HG03378 (cell line): ENCODE results near the gene TLE3.

ENCODE experiments used
- ATAC-seq: cut with Tn5 transposase; IDR thresholded peaks from one replicate; pipeline ENCODE4 v1.9.1; 2021; ENCODE audit warnings: mild to moderate bottlenecking, moderate library complexity; ENCODE audit not compliant: unreplicated experiment

The TLE3 gene

DNA sequence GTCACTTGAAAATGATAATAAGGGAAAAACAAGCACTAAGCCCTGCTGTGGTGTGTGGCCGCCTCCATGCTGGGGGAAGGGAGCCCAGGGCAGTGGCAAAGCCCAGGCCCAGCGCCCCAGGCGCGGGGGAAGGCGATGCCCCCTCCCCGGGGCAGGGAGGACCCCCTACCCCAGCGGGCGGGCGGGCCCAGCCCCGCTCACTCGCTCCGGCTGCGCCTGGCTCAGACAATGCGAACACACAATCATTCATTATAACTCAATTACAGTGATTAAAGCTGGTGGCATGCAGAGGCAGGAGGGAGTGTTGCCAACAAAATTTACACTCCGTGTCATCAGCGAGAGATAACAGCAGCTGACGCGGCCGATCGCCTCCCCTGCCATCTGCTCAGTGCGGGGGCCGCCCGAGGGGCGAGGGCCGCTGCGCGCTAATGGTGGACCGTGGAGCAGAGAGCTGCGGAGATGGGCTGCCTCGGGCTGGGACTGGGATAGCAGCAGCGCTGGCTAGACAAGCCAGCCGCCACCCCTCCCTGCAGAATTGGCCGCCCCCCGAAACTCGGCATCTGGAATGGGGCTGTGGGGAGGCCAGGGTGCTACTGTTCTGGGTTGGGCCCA, 64.1 kb downstream of the TLE3 start:
- no peak for ATAC-seq

DNA sequence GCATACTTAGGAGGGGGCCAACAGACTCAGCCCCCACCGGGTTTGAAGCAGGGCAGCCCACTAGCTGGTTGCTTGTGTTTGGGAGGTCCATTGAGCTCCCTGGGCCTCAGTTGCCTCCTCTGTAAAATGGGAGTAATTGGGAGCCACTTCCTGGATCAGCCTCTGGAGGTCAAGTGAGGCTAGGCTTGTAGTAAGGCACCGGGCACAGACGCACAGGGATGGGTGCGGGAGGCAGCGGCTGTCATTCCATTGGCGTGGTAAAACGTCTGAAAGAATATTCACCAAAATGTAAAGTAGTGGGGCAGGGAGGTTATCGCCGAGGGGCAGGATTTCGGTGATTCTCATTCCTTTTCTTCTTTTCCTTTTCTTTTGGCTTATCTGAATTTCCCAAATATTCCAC, 64.6 kb downstream of the TLE3 start:
- ATAC-seq = no peak

DNA sequence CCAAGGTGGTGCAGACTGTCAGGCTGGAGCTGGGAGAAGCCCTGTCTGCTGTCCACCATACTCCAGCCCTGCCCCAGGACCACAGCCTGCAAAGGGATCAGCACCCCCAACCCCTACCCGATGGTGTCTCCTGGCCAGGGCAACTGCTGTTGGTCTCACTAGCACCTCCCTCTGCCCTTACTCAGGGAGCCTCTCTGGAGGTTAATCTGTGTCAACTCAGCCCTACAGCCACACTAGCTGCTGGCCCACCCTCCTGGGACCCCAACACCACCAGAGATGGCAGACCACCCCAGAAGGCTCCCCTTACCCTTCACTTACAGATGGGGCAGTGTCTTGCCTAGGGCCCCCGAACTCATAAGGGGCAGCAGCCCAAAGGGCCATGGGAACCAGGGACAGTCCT, 65.2 kb downstream of the TLE3 start:
- no peak for ATAC-seq

GRCh38 chr15:70031713-70032112, 66.0 kb downstream of the TLE3 start:
- no peak for ATAC-seq

DNA sequence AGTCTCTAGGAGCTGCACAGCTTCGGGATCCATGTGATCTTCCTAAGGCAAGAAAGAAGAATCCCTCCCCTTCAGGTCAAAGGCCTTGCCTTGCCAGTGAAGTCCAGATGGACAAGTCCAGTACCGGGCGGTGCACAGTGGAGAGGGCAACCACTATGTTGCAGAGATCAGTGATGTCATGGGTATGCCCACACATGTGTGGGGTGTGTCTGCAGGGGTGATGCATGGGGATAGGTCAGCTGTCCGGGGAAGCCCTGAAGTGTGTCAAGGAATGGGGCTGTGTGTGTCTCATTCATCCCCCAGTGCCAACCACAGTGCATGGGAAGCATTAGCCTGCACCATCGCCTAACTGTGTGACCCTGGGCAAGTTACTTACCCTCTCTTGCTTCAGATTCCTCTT, 66.5 kb downstream of the TLE3 start:
- ATAC-seq = no peak

DNA sequence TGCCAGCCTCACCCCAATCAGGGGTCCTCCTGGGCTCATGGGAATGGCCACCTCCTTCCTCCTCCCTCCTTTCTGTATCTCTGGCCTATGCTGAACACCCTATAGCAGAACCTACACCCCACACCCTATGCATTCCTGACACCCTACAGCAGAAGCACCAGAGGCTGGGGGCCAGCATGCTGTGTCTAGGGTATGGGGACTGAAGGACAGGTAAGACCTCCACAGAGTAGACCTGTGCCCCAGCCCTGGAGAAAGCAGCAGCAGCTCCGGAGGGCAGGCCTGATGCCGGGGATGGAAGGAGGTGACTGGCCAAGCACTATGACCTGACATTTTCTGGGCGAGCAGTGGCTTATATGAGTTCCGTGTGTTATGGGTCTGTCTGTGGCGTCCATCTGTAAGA, 66.9 kb downstream of the TLE3 start:
- no peak for ATAC-seq

DNA sequence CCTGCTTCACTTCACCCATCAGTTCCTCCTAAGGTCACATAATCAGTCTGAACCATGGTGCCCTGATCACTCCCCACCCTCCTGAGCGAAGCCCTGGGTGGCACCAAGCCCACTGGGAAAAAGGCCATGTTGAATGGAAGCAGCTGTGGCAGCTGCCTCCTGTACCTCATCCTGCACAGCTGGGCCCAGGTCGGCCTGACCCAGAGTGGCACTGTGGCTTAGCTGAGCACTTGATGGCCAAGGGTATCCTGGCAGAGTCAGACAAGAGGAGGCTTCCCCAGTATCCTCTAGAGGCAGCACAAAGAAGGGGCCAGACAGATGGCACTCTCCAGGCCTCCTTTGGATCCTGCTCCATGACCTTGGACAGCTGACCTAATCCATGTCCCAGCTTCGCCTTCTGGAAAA, 68.4 kb downstream of the TLE3 start:
- ATAC-seq = no peak

DNA sequence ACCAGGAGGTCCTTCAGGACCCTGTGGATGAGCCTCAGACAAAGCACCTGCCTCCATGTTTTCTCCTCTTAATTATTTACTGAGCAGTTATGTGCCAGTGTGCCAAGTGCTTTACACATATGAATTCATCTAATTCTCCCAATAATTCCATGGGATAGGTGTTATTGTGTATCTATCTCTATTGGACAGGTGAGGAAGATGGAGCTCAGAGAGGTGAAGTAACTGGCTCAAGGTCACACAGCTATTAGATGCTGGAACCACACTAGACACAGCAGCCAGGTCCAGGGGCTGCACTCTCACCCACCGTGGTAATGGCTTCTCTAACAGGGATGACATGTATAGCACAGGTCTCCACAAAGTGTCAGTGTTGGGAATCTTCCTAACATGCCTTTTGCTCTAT, 70.2 kb downstream of the TLE3 start:
- ATAC-seq = no peak

GRCh38 chr15:70026991-70027390, 70.7 kb downstream of the TLE3 start:
- no peak for ATAC-seq

DNA sequence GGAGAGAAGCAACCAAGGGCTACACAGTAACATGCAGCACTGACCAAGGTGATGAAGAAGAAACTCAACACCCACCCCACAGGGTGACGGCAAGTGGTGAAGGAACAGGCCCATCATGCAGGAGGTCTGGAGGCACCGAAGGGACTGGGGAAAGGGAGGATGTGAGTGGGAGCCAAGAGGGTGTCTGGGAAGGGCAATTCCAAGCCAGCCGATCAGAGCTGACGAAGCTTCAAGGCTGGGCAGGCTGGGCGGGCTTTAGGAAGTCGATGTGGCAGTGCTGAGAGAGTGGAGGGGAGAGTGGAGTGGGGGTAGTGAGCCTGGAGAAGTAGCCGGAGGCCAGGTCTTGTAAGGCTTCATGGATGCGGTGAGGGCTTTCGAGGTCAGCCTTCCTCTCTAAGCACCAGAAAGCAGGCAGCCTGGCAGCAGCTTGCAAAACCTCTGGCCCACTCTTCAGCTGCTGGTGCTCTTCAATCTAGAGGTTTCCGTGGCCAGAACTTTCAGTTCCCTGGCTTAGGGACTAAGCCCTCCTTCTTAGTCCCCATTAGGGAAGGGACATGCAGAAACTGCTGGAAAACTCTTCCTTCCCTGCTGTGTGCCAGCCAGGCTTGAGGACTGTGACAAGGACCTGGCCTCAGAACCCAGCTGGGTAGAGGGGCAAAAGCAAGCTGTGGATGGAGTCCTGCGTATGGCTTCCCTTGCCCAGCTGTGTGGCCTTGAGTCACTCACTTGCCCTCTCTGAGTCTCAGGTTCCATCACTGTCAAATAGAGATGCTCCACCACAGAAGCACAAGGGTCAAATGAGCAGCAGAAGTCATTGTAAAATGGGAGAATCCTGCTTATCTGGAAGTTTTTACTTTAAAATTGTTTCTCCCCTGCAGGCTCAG, 72.1 kb downstream of the TLE3 start:
- no peak for ATAC-seq

GRCh38 chr15:70024521-70024920, 73.2 kb downstream of the TLE3 start:
- no peak for ATAC-seq

DNA sequence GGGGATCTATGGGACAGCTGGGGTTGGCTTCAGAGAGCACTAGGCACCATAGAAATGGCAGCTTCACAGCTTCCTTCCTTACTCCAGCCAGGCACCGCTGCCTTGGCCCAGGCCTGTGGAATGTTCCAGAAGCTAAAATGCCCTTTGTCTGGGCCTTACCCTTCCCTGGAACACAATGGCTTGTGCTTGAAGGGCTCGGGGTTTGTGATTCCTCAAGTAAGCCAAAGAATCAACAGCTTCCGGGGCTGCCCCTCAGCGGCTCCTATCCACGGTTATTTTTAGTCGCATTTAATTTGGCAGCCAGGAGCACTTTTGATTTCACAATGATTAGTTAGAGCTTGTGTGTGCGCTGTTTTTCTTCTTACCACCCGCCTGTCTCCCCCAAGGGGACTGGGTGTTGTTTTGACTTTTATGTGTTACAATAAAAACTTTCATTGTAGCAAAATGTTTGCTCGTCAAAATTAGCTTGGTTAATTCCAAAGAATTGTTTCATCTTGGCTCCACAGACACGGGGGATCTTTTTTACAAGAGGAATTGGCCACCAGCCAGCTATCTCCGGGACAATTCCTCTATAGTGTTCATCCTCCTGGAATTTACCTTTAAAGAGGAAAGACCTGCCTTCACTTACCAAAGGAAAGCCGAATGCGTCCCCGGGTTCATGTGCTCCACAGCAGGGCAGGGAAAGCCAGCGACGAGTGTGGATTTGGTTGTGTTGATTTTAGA, 73.8 kb downstream of the TLE3 start:
- ATAC-seq = no peak

- ATAC-seq = peak; percentile 75
Measured at GRCh38 chr15:70023064-70023768, 74.5 kb downstream of the TLE3 start.

DNA sequence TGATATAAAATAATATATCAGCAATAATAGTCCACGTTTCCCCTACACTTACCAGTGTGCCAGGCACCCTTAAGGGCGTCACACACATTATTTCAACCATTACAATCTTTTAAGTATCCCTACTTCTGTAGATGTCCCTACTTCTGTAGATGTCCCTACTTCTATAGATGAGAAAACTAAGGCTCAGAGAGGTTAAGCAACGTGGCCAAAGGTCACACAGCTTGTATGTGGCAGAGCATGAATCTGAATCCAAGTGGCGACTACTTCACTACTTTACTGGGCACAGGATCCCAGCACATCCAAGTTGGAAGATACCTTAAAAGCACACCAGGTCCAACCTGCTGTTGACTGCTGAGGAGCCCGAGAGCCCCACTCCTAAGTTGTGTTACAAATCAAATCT, 77.5 kb downstream of the TLE3 start:
- no peak for ATAC-seq

GRCh38 chr15:70018646-70019600, 78.8 kb downstream of the TLE3 start:
- ATAC-seq = no peak

GRCh38 chr15:70017801-70018200, 79.9 kb downstream of the TLE3 start:
- ATAC-seq = no peak

- ATAC-seq = no peak
Measured at GRCh38 chr15:70017025-70017424, 80.7 kb downstream of the TLE3 start.

DNA sequence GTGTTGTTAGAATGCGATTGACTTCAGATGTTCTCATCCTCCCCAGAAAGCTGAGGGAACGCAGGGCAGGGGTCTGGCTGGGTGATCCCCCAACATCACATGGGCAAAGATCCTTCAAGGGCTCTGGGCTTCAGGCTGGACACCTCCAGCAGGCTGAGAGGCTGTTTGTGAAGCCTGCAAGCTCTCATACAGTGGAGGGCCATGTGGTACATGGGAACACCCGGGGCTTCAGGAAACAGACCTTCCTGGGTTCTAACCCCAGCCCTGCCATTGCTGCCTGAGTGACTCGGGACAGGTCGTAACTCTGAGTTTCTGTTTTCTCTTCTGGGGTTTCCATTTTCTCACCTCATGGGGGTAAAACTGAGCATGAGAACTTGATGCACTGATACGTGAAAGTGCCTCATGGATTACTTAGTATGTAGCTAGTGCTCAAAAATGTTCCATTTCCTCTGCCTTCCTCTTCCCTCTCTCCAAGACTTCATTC, 81.2 kb downstream of the TLE3 start:
- ATAC-seq = peak; percentile 26

DNA sequence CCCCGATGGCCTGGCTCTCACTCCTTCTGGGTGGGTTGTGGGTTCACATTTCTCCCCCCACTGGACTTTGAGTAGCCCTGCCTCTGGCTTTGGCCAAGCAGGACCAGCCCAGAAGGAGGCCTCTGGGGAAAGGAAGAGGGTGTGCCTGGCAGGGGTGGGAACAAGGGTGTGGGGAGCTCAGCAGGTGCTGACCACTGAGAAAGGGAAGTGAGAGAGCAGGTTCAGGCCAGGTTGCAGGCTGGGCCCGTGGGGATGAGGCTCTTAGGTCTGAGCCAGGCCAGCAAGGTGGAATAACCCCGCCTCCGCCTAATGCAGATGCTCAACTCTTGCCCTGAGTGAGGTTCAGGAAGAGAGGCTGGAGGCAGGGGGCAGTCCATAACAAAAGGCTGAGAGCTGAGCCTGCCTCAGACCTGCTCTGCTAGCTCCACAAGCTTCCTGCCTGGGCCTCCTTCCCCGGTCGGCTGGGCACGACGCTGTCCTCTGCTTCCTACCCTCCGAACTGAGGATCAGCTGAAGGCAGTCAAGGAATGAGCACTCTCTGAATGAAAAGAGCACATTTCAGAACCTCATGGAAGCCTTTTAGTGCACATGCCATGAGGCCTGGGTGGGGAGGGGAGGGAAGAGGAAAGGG, 82.7 kb downstream of the TLE3 start:
- ATAC-seq = peak; percentile 72

GRCh38 chr15:70014331-70014730, 83.4 kb downstream of the TLE3 start:
- ATAC-seq = no peak
